Panc1 (cell line): Measurements from ENCODE around the gene MALL. TPM values are rescaled to one million over a fixed set of nuclear protein-coding genes. Genes with fewer than 3 reads are reported as not detected.

Source experiments
- ATAC-seq: fragments of 200-7000 bp; cut with Tn5 transposase; 2 replicates; pipeline ENCODE4 v1.9.1; 2020; ENCODE audit warnings: mild to moderate bottlenecking, moderate library complexity
- BruUV-seq: library from RNA; stranded (reverse); fragments of 400-500 nt; replicated peaks from 2 replicates; lab custom pipeline; 2021; lab: Mats Ljungman, UMichigan
- CTCF ChIA-PET: fragments of 300-600 bp; sonication (Branson Sonifier 250); formaldehyde crosslinking; loops from one replicate; lab custom pipeline; 2022; ENCODE audit warnings: antibody characterized with exemption; lab: Charles Lee
- POLR2A ChIA-PET: fragments of 300-600 bp; sonication (Branson Sonifier 250); formaldehyde crosslinking; loops from one replicate; lab custom pipeline; 2022; ENCODE audit warnings: antibody characterized with exemption; lab: Charles Lee
- DNase-seq: peaks from one replicate; pipeline ENCODE4 v3.0.0-alpha.2; 2010; ENCODE audit warnings: low read depth, low spot score
- H3K27ac ChIP-seq: 2 replicates; pipeline ENCODE4 v1.5.1; 2011; ENCODE audit warnings: mild to moderate bottlenecking, low read length, inconsistent platforms
- H3K27me3 ChIP-seq: fragments of 200-500 bp; sonication (Bioruptor generic); 2 replicates; pipeline ENCODE4 v1.6.0; 2014; ENCODE audit warnings: low read length, inconsistent platforms; ENCODE audit not compliant: control insufficient read depth, insufficient read depth
- H3K36me3 ChIP-seq: fragments of 200-500 bp; sonication (Bioruptor generic); 2 replicates; pipeline ENCODE4 v1.5.1; 2014; ENCODE audit warnings: inconsistent platforms, mild to moderate bottlenecking, low read length, moderate library complexity; ENCODE audit not compliant: control insufficient read depth, insufficient read depth
- H3K4me1 ChIP-seq: 2 replicates; pipeline ENCODE4 v1.5.1; 2011; ENCODE audit warnings: inconsistent platforms, mild to moderate bottlenecking, low read length, moderate library complexity; ENCODE audit not compliant: control insufficient read depth, insufficient read depth
- H3K4me3 ChIP-seq, 2 experiments: 2 replicates each; pipeline ENCODE4 v1.5.1; 2011 to 2012; ENCODE audit warnings: low read depth in 2 of 2, low read length in 2 of 2, mild to moderate bottlenecking in 2 of 2, inconsistent platforms in 1 of 2, moderate library complexity in 1 of 2
- H3K9me3 ChIP-seq: fragments of 200-500 bp; sonication (Bioruptor generic); 2 replicates; pipeline ENCODE4 v1.5.1; 2014; ENCODE audit warnings: low read depth, mild to moderate bottlenecking, inconsistent platforms, low read length, moderate library complexity; ENCODE audit not compliant: control insufficient read depth, insufficient read depth
- POLR2AphosphoS5 ChIP-seq: IDR thresholded peaks from 2 replicates; pipeline ENCODE4 v1.6.1; 2012; ENCODE audit warnings: mild to moderate bottlenecking, low read depth, low read length, moderate library complexity
- SIN3A ChIP-seq: IDR thresholded peaks from 2 replicates; pipeline ENCODE4 v1.6.1; 2012; ENCODE audit warnings: low read depth, mild to moderate bottlenecking, low read length, moderate library complexity, borderline replicate concordance; ENCODE audit not compliant: insufficient read depth
- TCF7L2 ChIP-seq: IDR thresholded peaks from 2 replicates; pipeline ENCODE4 v1.6.1; 2011; ENCODE audit warnings: mild to moderate bottlenecking, low read depth, low read length, inconsistent platforms
- in situ Hi-C: cut with HindIII; loops from 2 replicates; pipeline ENCODE4 v1.10.0; 2016; ENCODE audit warnings: low sequenced_read_pairs, low pct_unique_long_range_greater_than_20kb
- intact Hi-C: fragments of 100-400 bp; cut with micrococcal nuclease; formaldehyde crosslinking; loops from one replicate; pipeline ENCODE4 v1.10.0; 2022; ENCODE audit not compliant: unreplicated experiment
- total RNA-seq: library from RNA; stranded (reverse); gene quantifications from one replicate; pipeline ENCODE4 v1.2.1, GENCODE V29; 2021; ENCODE audit not compliant: unreplicated experiment
- TF ChIP-seq, protein P1 (sequence below): fragments of 450-650 bp; IDR thresholded peaks from 2 replicates; pipeline ENCODE4 v1.5.1; 2017; ENCODE audit warnings: mild to moderate bottlenecking
- TF ChIP-seq, protein P2 (sequence below), 2 experiments: IDR thresholded peaks; 2 replicates each; pipeline ENCODE4 v1.6.1; 2011 to 2012; ENCODE audit warnings: low read depth in 2 of 2, control low read depth in 1 of 2, low read length in 1 of 2, mild to moderate bottlenecking in 1 of 2, moderate library complexity in 1 of 2; ENCODE audit not compliant: insufficient read depth in 1 of 2

The MALL gene
- total RNA-seq, 1 experiment from 2014 or later, result 159 TPM

DNA sequence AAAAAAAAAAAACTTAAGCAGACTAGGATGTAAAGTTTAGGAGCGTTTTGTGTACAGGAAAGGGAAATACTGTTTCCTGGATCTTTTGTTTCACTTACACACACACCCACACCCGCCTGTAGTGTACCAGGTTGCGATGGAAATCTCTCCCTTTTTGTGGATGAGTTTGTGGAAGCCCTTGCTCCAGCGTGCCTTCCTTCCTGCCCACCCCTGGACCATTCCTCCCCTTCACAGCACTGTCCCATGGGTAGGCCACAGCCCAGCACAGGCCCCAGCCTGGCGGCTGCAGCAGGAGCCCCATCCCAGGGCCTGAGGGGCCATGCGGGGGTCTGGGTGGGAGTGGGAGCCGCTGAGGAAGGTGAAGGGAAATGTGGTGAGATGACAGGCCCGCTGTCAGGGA, 15.1 kb downstream of the MALL start:
- BruUV-seq, result no TSS peak
- ATAC-seq (no peak), DNase-seq (no peak)
- Histone ChIP-seq H3K27ac (peak overlapping the region; percentile 94), H3K4me1 (peaks cover 75% of the 10 kb centered on the region), H3K9me3 (no peaks in the 10 kb centered on the region), H3K4me3 (no peak overlapping the region), H3K27me3 (no peaks in the 10 kb centered on the region), H3K36me3 (peaks cover 4% of the 10 kb centered on the region; the same call in 1 of the 2 replicates)
- TF ChIP-seq, protein P1, sequence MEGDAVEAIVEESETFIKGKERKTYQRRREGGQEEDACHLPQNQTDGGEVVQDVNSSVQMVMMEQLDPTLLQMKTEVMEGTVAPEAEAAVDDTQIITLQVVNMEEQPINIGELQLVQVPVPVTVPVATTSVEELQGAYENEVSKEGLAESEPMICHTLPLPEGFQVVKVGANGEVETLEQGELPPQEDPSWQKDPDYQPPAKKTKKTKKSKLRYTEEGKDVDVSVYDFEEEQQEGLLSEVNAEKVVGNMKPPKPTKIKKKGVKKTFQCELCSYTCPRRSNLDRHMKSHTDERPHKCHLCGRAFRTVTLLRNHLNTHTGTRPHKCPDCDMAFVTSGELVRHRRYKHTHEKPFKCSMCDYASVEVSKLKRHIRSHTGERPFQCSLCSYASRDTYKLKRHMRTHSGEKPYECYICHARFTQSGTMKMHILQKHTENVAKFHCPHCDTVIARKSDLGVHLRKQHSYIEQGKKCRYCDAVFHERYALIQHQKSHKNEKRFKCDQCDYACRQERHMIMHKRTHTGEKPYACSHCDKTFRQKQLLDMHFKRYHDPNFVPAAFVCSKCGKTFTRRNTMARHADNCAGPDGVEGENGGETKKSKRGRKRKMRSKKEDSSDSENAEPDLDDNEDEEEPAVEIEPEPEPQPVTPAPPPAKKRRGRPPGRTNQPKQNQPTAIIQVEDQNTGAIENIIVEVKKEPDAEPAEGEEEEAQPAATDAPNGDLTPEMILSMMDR, result no peak
- TF ChIP-seq, protein P2, sequence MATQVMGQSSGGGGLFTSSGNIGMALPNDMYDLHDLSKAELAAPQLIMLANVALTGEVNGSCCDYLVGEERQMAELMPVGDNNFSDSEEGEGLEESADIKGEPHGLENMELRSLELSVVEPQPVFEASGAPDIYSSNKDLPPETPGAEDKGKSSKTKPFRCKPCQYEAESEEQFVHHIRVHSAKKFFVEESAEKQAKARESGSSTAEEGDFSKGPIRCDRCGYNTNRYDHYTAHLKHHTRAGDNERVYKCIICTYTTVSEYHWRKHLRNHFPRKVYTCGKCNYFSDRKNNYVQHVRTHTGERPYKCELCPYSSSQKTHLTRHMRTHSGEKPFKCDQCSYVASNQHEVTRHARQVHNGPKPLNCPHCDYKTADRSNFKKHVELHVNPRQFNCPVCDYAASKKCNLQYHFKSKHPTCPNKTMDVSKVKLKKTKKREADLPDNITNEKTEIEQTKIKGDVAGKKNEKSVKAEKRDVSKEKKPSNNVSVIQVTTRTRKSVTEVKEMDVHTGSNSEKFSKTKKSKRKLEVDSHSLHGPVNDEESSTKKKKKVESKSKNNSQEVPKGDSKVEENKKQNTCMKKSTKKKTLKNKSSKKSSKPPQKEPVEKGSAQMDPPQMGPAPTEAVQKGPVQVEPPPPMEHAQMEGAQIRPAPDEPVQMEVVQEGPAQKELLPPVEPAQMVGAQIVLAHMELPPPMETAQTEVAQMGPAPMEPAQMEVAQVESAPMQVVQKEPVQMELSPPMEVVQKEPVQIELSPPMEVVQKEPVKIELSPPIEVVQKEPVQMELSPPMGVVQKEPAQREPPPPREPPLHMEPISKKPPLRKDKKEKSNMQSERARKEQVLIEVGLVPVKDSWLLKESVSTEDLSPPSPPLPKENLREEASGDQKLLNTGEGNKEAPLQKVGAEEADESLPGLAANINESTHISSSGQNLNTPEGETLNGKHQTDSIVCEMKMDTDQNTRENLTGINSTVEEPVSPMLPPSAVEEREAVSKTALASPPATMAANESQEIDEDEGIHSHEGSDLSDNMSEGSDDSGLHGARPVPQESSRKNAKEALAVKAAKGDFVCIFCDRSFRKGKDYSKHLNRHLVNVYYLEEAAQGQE (IDR thresholded peaks at IDR 0.05; ENCODE audit: insufficient read depth in 1 of 2, low read depth in 2 of 2, low read length in 1 of 2), result no peak
- TF ChIP-seq POLR2AphosphoS5 (no peak), SIN3A (no peak), TCF7L2 (no peak)
- CTCF ChIA-PET, result no interaction called here
- POLR2A ChIA-PET, result no interaction called here
- intact Hi-C loops (no loop called here), in situ Hi-C loops (no loop called here)

DNA sequence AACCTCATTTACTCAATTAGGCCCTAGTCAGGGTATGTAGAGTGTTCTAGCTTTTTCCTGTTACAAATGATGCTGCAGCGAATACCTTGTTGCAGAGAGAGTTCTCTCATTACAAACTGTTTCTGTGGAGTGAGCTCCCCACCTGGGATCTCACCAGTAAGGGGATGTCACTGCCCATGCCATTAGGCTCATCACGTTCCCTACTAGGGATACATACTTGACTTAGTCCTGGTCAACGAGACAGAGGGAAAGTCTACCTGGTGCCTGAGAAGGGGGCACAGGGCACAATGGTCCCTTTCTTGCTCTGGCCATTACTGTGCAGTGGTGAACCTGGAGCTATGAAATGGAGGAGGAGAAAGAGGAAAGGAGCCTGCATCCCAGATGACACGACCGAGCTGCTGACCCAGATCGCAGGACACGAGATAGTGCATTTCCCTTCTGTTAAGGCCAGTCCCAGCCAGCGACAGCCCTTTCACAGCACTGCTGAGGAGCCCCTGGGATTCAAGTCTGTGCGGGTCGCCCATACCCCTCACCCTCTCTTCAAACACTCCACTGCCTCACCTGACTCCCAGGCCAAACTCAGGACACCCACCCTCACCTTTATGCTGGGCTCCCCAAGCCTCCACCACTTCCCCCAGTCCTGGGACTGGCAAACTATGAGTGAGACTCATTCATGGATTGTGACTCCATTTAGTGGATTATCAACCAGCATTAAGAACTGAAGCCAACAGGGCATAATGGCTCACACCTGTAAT, 16.0 kb downstream of the MALL start:
- intact Hi-C loops, result no loop called here
- no peak for TF ChIP-seq POLR2AphosphoS5
- TF ChIP-seq TCF7L2, result no peak
- TF ChIP-seq, protein P1, result no peak
- TF ChIP-seq, protein P2 (IDR thresholded peaks at IDR 0.05; ENCODE audit: insufficient read depth in 1 of 2, low read depth in 2 of 2, low read length in 1 of 2), result no peak
- TF ChIP-seq SIN3A, result no peak
- no peak for DNase-seq
- Histone ChIP-seq H3K27me3 (no peaks in the 10 kb centered on the region), H3K4me3 (no peak overlapping the region), H3K27ac (peak overlapping the region; percentile 94), H3K36me3 (peaks cover under 1% of the 10 kb centered on the region; the same call in 1 of the 2 replicates), H3K9me3 (no peaks in the 10 kb centered on the region), H3K4me1 (peaks cover 70% of the 10 kb centered on the region)
- BruUV-seq, result no TSS peak
- in situ Hi-C loops, result no loop called here
- no peak for ATAC-seq
- ChIA-PET CTCF (no interaction called here), POLR2A (no interaction called here)
